Fibroblast of peridontal ligament (primary cell): ENCODE results near the gene SLC1A1.

Experiments
- DNase-seq: peaks from one replicate; pipeline ENCODE4 v3.0.0-alpha.2; 2010; ENCODE audit errors: extremely low read depth

SLC1A1 gene

GRCh38 chr9:4617752-4618151 is 127.5 kb downstream of the SLC1A1 start:
- no peak for DNase-seq

GRCh38 chr9:4618700-4619099 is 128.4 kb downstream of the SLC1A1 start:
- no peak for DNase-seq

GRCh38 chr9:4620057-4620765 is 129.9 kb downstream of the SLC1A1 start:
- DNase-seq, result no peak

- peak; percentile 61 for DNase-seq
Measured at GRCh38 chr9:4620881-4621555, 130.8 kb downstream of the SLC1A1 start.

- no peak for DNase-seq
Measured at GRCh38 chr9:4622016-4622415, 131.7 kb downstream of the SLC1A1 start.

GRCh38 chr9:4630836-4631235 is 140.6 kb downstream of the SLC1A1 start:
- no peak for DNase-seq
